DND-41 (cell line): ENCODE results near the gene RPN2.

Experiments used
- ATAC-seq: fragments of 200-7000 bp; cut with Tn5 transposase; 3 replicates; pipeline ENCODE4 v1.9.1; 2021; ENCODE audit warnings: low read depth; ENCODE audit not compliant: insufficient read depth
- DNase-seq: peaks from one replicate; pipeline ENCODE4 v3.0.0-alpha.2; 2020
- H2AFZ ChIP-seq: 2 replicates; pipeline ENCODE4 v1.6.0; 2012; ENCODE audit warnings: low read depth, low read length
- H3K27ac ChIP-seq: 2 replicates; pipeline ENCODE4 v1.5.1; 2012; ENCODE audit warnings: low read length, inconsistent platforms
- H3K27me3 ChIP-seq: fragments of 200-600 bp; sonication (generic); 2 replicates; pipeline ENCODE4 v1.6.0; 2012; ENCODE audit warnings: low read length, mild to moderate bottlenecking, inconsistent platforms; ENCODE audit not compliant: insufficient read depth, poor library complexity
- H3K36me3 ChIP-seq: 2 replicates; pipeline ENCODE4 v1.5.1; 2012; ENCODE audit warnings: low read length, inconsistent platforms; ENCODE audit not compliant: insufficient read depth
- H3K4me1 ChIP-seq: 2 replicates; pipeline ENCODE4 v1.5.1; 2012; ENCODE audit warnings: mild to moderate bottlenecking, low read length; ENCODE audit not compliant: insufficient read depth
- H3K4me2 ChIP-seq: 2 replicates; pipeline ENCODE4 v1.6.0; 2012; ENCODE audit warnings: mild to moderate bottlenecking, moderate library complexity, low read length, inconsistent platforms; ENCODE audit not compliant: insufficient read depth
- H3K4me3 ChIP-seq, 2 experiments: fragments of 200-600 bp in 1 of 2; shearing (Covaris generic) in 1 of 2; 2 replicates each; pipeline ENCODE4 v1.5.1; 2012 to 2016; ENCODE audit warnings: inconsistent platforms in 2 of 2, low read length in 2 of 2, mild to moderate bottlenecking in 2 of 2, low read depth in 1 of 2, moderate library complexity in 1 of 2
- H3K79me2 ChIP-seq: 2 replicates; pipeline ENCODE4 v1.6.0; 2012; ENCODE audit warnings: low read length, inconsistent platforms; ENCODE audit not compliant: insufficient read depth
- H3K9ac ChIP-seq: 2 replicates; pipeline ENCODE4 v1.6.0; 2012; ENCODE audit warnings: low read depth, mild to moderate bottlenecking, inconsistent platforms, low read length, moderate library complexity
- H3K9me3 ChIP-seq: 2 replicates; pipeline ENCODE4 v1.5.1; 2012; ENCODE audit warnings: low read length, moderate library complexity, mild to moderate bottlenecking, inconsistent platforms; ENCODE audit not compliant: insufficient read depth, severe bottlenecking
- H4K20me1 ChIP-seq: 2 replicates; pipeline ENCODE4 v1.6.0; 2012; ENCODE audit warnings: low read length; ENCODE audit not compliant: insufficient read depth
- CTCF ChIP-seq: IDR thresholded peaks from 2 replicates; pipeline ENCODE4 v1.5.1; 2012; ENCODE audit warnings: borderline replicate concordance, low read length, moderate library complexity, mild to moderate bottlenecking; ENCODE audit not compliant: poor library complexity, severe bottlenecking; ENCODE audit errors: extremely low read depth
- EZH2 ChIP-seq: IDR thresholded peaks from 3 replicates; pipeline ENCODE4 v1.6.1; 2012; ENCODE audit warnings: borderline replicate concordance, low read depth, mild to moderate bottlenecking, moderate library complexity, low read length, inconsistent platforms; ENCODE audit not compliant: severe bottlenecking

RPN2 gene

GRCh38 chr20:37161830-37162549 lies 17.1 kb upstream of the RPN2 start:
- DNase-seq = no peak
- no peak for TF ChIP-seq CTCF
- TF ChIP-seq EZH2 = no peak
- Histone ChIP-seq H2AFZ (no peak overlapping the region), H3K79me2 (no peaks in the 10 kb centered on the region), H3K27ac (no peak overlapping the region), H3K36me3 (no peaks in the 10 kb centered on the region), H3K27me3 (no peaks in the 10 kb centered on the region), H3K4me1 (no peaks in the 10 kb centered on the region), H3K4me3 (no peak overlapping the region), H4K20me1 (no peaks in the 10 kb centered on the region), H3K4me2 (no peak overlapping the region), H3K9ac (no peak overlapping the region), H3K9me3 (no peaks in the 10 kb centered on the region)
- no peak for ATAC-seq

DNA sequence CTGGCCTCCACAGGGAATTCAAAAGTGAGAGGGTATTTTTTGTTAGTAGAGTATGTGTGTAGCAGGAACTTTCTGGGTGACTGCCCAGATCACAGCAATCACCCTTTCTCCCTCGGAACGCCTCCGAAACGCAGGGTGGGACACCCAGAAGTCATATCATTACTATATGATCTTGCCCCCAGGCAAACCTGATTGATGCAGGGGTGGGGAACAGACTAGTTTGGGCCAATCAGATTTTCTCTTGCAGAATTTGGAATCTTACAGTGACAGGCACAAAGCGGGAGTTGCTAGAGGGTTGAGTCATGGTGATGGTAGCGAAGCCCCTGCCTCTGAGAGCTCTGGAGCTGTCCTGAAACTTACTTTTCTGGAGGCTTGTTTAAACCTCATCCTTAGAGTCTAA lies 16.5 kb upstream of the RPN2 start:
- Histone ChIP-seq H3K4me1 (no peaks in the 10 kb centered on the region), H3K4me3 (no peak overlapping the region), H2AFZ (no peak overlapping the region), H3K36me3 (no peaks in the 10 kb centered on the region), H3K4me2 (no peak overlapping the region), H3K27ac (no peak overlapping the region), H3K79me2 (no peaks in the 10 kb centered on the region), H3K9ac (no peak overlapping the region), H3K9me3 (no peaks in the 10 kb centered on the region), H3K27me3 (no peaks in the 10 kb centered on the region), H4K20me1 (no peaks in the 10 kb centered on the region)
- DNase-seq = no peak
- ATAC-seq = no peak
- TF ChIP-seq EZH2 (no peak), CTCF (no peak)

DNA sequence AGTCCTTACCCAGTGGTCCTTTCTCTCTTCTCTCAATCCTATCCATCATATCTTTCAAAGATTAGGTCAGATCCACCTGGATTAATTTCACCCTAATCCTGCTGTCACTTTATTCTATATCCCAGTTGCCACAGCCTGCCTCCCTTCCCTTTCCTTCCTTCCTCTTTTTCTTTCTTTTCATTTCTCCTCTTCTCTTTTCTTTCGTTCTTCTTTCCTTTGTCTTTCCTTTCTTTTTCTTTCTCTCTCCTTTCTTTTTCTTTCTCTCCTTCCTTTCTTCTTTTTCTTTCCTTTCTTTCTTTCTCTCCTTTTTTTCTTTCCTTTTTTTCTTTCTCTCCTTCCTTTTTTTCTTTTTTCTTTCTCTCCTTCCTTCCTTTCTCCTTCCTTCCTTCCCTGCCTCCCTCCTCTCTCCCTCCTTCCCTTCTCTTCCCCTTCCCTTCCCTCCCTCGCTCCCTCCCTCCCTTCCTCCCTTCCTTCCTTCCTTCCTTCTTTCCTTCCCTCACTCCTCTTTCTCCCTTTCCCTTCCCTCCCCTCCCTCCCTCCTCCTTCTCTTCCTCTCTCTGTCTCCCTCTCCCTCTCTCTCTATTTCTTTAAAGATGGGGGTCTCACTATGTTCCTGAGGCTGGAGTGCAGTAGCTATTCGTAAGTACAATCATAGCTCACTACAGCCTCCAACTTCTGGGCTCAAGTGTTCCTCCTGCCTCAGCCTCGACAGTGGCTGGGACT lies 15.1 kb upstream of the RPN2 start:
- H3K27me3 ChIP-seq = no peaks in the 10 kb centered on the region
- H3K4me1 ChIP-seq = no peaks in the 10 kb centered on the region
- no peak overlapping the region for H2AFZ ChIP-seq
- DNase-seq (no peak), ATAC-seq (no peak)
- H3K36me3 ChIP-seq = no peaks in the 10 kb centered on the region
- no peaks in the 10 kb centered on the region for H4K20me1 ChIP-seq
- no peak overlapping the region for H3K4me2 ChIP-seq
- no peak overlapping the region for H3K4me3 ChIP-seq
- no peaks in the 10 kb centered on the region for H3K9me3 ChIP-seq
- no peak overlapping the region for H3K27ac ChIP-seq
- H3K9ac ChIP-seq = no peak overlapping the region
- TF ChIP-seq EZH2 (no peak), CTCF (no peak)
- H3K79me2 ChIP-seq = no peaks in the 10 kb centered on the region
